CD4-positive, alpha-beta T cell treated with Interleukin-12 subunit alpha and Interleukin-12 subunit beta, for 1 hour (primary cell): ENCODE measurements around the gene VAT1.

Experiments used
- DNase-seq: peaks from one replicate; pipeline ENCODE4 v3.0.0-alpha.2; 2020

Gene VAT1

DNA sequence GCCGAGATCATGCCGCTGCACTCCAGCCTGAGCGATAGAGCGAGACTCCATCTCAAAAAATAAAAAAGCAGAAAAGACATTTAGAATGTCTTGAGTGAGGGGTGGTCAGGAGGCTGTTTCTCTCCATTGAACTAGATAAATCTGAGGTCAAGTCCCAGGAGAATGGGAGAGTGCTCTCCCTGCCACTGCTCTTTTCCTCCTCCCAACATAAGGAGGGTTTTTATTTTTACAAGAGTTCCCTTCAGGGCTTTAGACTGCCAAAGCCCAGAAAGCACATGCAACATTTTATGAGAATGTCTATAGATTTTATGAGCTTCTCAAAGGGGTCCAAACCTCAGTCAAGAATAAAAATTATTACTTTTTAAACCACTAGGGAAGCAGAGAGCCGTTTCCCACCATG lies 4.4 kb upstream of the VAT1 start:
- DNase-seq, result no peak

DNA sequence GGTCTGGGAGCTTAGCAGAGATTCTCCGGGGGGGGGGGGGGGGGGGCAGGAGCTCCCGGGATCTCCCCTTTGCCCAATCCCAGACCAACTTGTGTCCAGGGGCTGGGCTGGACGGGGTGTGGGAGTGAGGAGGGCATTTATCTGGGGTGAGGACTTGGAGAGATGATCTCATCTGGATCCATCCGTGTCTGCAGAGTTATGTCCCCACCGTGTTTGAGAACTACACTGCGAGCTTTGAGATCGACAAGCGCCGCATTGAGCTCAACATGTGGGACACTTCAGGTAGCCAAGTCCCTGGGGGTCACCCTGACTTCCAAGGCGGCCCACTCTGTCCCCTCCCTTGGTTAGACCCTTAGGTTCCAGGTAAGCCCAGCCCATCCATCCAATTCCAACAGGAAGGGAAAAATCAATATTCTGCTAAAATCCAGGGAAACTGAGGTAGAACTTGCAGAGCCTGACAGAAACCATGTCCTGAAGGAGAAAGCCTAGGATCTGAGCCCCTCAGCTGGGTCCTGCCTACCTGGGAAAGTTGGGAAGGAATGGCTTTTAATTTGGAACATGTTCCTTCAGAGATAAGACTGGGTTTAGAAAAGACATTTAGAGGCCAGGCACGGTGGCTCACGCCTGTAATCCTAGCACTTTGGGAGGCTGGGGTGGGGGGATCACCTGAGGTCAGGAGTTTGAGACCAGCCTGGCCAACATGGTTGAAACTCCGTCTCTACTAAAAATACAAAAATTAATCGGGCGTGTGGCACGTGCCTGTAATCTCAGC lies 3.8 kb upstream of the VAT1 start:
- no peak for DNase-seq

DNA sequence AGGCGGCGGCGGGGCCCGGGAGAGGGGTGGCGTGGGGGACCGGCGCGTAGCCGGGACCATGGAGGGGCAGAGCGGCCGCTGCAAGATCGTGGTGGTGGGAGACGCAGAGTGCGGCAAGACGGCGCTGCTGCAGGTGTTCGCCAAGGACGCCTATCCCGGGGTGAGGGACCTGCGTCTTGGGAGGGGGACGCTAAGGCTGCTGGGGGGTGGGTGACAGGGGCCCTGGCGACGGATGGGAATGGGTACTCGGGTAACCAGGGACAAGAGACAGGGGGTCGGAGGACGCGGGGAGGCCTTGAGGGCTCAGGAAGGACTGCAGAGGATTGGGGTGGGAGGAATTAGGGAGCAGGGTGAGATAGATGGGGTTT lies 3.1 kb upstream of the VAT1 start:
- no peak for DNase-seq

DNA sequence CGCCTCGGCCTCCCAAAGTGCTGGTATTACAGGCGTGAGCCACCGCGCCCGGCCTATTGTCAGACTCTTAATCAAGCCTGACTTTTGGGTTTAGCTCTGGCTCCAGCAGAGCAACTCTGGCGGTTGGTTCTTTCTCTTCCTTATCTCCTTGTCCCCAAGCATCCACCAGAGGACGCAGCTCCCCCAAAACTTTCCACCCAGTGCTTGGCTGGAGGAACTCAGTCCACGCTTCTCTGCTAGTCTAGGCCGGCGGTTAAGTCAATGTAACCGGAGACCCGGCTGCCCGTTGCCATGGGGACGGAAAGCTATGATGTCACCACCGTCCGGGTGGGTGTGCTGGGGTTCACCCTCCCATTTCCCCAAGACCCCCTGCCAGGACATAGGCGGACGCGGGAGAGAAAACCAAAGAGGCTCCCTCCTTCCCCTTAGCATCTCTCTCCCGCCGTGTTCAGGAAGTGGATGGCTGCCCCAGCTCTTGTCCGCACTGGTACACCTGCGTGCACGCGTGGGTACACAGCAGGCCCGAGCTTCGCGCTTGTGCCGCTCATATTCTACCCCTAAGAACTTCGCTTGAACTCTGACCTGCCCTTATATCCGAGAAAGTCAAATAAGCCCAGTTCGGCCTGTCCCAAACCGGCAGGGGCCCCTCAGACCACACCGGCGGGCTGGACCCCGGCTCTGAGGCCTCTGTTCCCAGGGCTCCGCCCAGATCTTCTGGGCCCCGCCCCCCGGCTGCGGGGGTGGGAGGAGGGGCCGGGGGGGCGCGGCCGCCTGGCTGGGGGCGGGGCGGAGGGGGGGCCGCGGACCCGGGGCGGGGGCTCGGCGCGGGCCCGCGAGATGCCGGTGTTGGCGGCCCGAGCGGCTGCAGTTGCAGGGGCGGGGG lies 2.5 kb upstream of the VAT1 start, which contains the start of gene RND2:
Gene RND2 (plus strand): TSS at position 825 of the 883 bp plus-strand sequence. CDS start 117 bp downstream, outside the sequence.
- peak; percentile 87 for DNase-seq

DNA sequence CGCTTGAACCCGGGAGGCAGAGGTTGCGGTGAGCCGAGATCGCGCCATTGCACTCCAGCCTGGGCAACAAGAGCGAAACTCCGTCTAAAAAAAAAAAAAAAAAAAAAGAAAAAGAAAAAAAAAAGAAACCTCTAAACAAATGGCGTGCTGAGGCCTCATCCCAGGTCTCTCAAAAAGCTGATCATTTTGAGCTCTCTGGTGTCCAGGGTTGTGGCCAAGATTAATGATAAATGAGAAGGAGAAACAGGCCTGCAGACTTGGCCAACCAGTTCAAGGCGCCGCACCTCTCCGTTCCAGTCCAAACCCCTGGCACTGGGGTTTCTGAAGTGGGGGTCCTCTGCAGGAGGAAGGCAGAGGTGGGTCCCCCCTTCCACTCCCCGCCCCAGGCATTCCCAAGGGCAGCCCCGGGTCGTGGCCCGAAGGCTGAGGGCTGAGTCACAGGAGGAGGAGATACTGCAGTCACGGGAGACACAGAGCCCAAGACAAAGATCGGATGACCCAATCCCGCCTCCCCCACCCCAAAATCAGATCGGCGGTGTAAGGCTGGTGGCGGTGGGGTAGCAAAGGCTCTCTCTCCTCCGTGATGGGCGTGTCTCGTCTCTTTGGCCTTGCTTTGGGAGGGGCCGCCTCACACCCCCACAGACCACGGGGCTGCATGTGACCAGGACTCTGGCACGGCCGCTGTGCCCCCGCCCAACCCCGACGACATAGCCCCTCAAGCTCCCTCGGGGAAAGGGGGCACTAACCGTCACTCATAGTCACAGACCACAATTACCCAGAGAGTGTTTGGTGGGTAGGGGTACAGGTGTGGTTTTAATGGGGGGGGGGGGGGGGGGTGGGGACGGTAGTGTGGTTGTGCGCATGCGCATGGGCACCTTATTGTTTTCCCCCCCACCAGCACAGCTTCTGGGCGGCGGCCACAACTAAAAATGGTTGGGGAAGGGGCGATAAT lies 1.1 kb downstream of the VAT1 start:
- DNase-seq, result peak; percentile 42

DNA sequence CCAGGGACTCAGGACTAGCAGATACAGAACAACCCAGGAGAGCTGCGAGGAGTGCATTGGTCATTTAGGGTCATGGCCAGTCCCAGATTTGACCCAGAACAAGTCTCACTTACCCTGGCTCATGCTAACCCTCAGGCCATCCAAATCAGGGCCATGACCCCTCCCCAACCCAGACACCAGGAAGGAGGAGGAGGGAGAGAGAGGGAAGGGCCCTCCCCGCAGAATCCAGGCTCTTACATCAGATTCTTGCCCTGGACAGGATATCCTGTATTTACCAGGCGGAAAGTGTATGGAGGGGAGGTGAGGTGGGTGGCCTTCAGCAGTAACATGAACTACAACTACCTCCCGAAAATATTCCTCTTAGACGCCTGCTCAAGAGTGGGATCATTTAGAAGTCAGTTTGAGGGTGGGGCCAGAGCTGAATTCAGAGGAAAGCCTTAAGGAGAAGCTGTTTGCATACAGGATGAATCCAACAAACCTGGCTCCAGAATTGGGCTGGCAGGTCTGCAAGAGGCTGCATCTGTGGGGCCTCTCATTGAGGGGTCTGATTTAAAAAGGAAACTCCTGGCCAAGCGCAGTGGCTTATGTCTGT lies 2.1 kb downstream of the VAT1 start:
- DNase-seq, result no peak

DNA sequence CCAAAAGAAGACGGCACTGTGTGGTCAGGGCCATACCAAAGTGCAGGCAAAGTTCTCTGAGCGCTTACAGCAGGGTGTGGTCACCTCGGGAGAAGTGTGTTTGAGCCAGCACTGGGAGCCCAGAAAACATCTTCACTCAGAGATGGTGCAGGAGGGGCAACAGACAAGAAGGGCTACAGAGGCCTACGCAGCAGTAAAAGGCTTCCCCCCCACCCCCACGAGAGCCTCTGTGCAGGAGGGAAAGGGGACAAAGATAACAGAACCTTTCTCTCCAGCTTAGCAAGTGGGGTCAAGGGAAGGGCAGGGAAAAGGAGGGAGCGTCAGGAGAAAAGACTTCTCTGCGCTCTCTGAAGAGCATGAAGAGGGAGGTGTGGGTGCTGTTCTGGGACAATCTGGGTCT lies 2.8 kb downstream of the VAT1 start:
- no peak for DNase-seq

DNA sequence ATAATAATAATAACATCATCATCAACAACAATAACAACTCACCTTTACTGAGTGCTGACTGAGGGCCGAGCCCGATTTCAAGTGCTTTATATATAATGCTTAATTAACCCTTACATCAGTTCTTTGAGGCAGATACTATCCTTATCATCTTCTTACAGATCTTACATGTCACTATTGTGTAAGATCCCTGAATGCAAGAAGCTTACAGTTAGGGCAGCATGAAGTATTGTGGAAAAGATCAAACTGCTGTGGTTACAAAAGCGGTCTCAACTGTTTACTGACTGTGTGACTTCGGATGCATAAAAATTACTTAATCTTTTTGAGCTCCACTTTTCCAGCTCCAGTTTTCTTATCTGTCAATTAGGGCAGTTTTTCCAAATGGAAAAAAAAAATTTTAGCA lies 3.3 kb downstream of the VAT1 start:
- DNase-seq, result no peak

DNA sequence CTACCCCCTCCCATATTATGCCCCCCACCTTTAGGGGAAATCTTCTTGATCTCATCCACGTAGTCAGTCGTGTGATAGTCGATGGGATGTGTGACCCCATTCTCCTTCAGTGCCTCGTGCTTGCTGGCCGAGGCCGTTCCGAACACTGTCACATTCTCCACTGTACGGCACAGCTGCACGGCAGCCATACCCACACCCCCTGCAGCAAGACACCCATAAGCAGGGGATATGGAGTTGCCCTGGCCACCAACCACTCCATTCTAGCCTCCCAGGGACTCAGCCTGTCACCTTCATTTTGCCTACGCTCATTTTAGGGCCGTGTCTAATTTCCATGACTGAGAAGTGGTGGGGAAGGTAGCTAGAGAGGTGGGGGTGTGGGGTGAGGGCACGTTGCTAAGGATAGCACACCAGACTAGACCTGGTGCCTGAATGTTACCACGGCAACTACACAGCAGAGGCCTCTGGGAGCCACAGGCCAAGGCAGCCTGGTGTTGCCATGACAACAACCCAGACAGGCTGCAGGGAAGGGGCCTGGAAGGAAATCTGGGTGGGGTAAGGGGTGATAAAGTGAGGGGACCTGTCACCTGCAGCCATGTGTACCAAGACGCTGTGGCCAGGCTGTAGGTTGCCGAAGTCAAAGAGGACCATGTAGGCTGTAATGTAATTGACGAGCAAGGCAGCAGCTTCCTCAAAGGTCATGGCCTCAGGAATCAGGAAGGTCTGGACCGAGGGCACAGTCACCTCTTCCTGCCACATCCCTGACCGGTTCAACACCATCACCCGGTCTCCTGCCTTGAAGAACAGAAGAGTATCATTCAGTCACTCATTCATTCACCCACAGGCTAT lies 4.0 kb downstream of the VAT1 start:
- peak; percentile 61 for DNase-seq

DNA sequence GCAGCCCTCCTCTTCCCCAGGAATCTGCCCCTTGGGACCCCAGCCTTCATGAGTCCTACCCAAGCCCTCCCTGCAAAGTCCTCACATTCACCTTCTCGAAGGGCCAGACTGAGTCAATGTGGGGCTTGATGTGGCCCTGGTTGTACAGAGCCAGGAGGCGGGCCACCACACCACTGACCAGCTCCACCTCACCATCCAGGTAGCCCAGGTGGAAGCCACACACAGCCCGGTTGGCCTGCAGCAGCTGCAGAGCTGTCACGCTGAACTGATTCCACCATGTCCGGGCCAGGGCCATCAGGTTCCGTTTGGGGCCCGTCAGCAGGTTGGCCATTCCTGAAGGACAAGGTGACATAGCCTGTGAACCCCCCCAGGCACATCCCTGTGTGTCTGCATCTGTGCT lies 6.0 kb downstream of the VAT1 start:
- DNase-seq, result no peak

DNA sequence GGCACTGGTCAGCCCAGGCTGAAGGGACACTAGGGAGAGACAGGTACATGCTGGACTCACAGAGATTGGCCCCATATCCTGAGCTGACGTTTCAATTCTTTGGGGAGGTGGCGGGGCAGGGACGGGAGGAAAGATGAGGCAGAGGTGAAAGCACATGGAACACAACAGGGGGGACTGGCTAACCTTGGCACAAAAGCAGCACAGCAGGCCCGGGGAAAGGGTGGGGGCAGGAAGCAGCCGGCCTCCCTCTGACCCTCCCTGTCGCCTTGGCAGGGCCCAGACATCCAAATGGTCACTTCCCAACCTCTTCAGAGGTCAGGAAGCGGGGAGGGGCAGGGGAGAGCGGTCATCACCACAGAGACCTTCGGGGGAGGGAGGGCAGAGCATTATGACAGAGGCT lies 6.6 kb downstream of the VAT1 start:
- DNase-seq, result no peak

DNA sequence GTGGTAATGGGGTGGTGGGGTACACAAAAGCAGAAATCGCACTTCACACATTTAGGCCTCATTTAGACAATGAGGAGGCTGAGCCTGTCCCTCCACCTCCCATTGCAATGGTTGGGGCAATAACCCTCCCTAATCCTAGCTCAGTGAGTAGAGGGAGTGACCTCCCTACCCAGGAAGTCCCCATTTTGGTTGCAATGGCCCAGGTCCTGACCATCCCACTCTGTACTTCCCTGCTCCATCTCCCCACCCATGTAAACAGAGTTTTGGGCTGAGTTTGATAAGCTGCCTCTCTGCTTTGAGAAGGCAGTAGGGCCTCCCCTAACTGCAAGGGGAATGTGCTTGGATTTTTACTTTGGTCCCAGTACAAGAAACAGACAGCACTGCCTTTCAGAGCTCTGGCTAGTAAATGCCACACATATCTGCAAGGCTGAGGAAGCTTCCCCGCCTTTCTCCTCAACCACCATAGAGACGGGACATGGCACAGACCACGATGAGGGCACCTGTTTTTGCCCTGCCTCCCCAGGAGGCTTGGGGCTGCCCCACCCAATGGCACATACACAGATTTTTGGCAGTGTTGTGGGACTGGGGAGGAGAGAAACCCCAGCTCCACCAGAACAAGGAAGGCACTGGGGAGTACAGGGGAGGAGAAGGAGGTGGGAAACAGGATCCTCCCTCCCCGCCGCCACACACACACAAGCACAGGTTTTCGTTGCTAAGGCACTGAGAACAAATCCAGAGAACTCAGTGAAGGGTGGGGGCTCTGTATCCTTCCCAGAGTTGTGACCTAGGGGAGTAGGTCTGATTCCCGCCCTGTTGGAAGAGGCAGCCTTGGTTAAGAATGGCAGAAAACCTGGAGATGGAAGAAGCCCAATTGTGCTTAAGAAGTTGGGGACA lies 7.3 kb downstream of the VAT1 start:
- DNase-seq, result no peak

DNA sequence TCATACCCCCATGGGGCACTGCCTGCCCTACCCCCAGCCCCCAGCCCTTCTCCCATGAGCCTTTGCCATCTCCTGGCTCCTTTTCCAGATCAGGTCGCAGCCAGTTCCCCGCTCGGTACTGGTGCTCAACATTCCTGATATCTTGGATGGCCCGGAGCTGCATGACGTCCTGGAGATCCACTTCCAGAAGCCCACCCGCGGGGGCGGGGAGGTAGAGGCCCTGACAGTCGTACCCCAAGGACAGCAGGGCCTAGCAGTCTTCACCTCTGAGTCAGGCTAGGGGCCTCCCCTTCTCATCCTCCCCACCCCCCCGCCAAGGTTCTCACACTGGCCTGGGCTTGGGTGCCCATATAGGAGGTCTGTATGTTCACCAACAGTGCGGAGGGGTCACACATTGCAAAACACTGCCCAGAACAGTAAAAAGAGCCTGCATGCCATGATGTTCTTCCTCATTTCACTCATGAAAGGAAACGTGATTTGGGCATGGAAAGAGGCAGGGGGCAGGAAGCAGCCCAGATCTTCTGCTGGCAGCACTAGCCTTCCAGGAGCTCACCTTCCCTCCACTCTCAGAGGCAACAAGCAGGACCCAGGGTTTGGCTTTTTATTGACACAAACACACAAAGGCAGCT lies 8.1 kb downstream of the VAT1 start:
- no peak for DNase-seq

DNA sequence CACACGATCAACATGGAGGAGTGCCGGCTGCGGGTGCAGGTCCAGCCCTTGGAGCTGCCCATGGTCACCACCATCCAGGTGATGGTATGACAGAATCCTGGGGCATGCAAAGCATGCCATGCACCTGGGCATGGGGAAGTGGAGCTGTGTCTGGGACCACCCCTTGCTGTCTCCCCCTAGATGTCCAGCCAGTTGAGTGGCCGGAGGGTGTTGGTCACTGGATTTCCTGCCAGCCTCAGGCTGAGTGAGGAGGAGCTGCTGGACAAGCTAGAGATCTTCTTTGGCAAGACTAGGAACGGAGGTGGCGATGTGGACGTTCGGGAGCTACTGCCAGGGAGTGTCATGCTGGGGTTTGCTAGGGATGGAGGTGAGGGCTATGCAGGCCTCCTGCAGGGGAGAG lies 8.9 kb downstream of the VAT1 start:
- DNase-seq, result no peak

DNA sequence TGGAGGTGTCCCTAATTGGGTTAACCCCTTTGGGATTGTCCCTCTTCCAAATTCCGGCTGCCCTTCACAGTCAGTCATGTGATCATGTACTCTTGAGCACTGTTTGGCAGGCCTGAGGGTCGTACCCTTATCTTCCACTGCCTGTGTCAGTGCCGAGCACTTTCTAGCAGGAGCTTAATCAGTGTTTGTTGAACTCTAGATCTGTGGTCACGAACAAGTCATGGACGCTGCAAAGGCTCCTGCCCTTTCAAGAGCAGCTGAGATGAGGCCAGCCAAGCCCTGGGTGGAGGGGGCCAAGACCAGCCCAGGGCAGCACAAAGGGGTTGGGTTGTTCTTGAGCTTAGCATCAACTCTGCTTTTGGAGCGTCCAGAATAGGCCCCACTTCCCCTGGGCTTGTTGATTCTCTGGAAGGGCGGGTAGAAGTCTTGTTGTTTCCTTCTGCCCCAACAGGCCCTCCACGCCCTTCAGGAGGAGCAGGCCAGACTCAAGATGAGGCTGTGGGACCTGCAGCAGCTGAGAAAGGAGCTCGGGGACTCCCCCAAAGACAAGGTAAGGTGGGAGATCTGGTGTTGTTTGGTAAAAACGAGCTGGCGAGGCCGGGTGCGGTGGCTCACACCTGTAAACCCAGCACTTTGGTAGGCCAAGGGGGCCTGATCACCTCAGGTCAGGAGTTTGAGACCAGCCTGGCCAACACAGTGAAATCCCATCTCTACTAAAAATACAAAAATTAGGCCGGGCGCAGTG lies 10.3 kb downstream of the VAT1 start:
- no peak for DNase-seq

DNA sequence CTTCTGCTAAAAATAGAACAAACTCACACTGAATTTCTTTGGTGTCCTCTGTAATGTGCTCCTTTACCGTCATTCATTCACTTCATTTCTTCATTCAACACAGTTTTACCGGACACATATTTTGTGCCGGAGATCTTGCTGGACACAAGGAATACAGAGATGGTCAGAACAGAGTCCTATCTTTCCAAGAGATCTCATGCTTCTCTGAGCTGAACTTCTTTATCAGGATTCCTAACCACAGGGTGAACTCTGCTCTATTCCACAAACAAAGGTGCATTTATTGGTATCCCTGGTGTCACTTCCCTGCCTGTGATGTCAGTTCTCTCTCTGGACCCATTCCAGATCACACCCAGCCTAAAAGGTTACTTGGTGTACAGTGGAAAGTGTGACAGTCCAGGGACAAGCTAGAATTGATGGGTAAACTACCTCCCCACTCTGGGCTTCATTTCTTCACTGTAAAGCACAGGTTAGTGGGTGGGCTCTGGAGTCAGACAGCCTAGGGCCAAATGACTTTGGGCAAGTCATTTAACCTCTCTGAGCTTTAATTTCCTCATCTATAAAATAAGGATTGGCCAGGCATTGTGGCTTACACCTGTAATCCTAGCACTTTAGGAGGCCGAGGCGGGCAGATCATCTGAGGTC lies 11.4 kb downstream of the VAT1 start:
- no peak for DNase-seq

DNA sequence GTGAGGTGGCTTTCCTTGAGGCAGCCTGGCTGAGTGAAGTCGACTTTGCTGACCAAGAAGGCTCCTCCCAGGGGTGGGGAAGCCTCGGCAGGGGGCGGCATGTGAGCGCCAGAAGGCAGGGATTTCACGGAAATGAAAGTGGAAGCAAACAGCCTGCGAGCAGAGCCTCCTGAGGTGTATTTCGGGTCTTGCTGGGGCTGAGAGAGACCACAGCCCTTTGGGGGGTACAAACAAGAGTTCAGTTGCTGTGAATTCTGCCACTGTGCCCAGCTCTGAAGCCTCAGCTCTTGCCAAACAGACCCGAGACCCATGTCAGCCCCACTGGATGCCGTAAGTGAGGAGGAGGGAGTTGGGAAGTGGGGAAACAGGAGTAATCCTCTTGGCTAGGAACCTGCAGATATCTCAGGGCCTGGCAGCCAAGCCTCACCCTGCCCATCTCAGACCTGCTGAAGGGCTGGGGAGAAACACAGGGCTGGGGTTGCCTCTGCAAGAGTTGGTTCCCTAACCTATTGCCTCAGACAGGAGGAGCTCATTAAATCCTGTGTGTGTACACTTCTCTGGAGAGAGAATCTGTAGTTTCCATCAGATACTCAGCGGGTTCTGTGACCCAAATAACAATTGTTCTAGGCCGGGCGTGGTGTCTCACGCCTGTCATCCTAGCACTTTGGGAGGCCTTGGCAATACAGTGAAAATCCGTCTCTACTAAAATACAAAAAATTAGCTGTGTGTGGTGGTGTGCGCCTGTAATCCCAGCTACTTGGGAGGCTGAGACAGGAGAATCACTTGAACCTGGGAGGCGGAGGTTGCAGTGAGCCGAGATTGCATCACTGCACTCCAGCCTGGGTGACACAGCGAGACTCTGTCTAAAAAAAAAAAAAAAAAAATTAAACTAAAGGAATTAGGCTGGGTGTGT lies 15.3 kb downstream of the VAT1 start, which contains the start of gene IFI35:
Gene IFI35 (plus strand): TSS at position 146 of the 913 bp plus-strand sequence. CDS start 164 bp downstream, at position 310.
- peak; percentile 87 for DNase-seq
